Measurements from ENCODE around the gene NAP1L1.
"Not testable (repeated sequence)": the region's sequence is repeated elsewhere in the genome, so short reads cannot be mapped to it uniquely, and the experiment has no call there.

Gene NAP1L1

GRCh38 chr12:76018672-76019071 is 65.8 kb downstream of the NAP1L1 start:
- DNase-seq, result no peak

- no peak for DNase-seq
Observed at GRCh38 chr12:76018111-76018510, 66.4 kb downstream of the NAP1L1 start.

- DNase-seq, result no peak
Observed at GRCh38 chr12:76014007-76014406, 70.5 kb downstream of the NAP1L1 start.

GRCh38 chr12:76013603-76014002 is 70.9 kb downstream of the NAP1L1 start:
- no peak for DNase-seq

- no peak for DNase-seq
Observed at GRCh38 chr12:76012644-76013043, 71.8 kb downstream of the NAP1L1 start.

- DNase-seq, result no peak
Observed at GRCh38 chr12:76010732-76011458, 73.6 kb downstream of the NAP1L1 start.

- no peak for DNase-seq
Observed at GRCh38 chr12:76008428-76008827, 76.1 kb downstream of the NAP1L1 start.

- DNase-seq, result no peak
Observed at GRCh38 chr12:76007640-76008039, 76.8 kb downstream of the NAP1L1 start.

- no peak for DNase-seq
Observed at GRCh38 chr12:76006028-76006925, 78.2 kb downstream of the NAP1L1 start.

GRCh38 chr12:76003355-76003638 is 81.2 kb downstream of the NAP1L1 start:
- no peak for DNase-seq

GRCh38 chr12:76002598-76003354 is 81.7 kb downstream of the NAP1L1 start:
- no peak for DNase-seq

- DNase-seq, result no peak
Observed at GRCh38 chr12:75998292-75999063, 86.0 kb downstream of the NAP1L1 start.

- DNase-seq, result no peak
Observed at GRCh38 chr12:75997658-75998057, 86.8 kb downstream of the NAP1L1 start.

GRCh38 chr12:75996861-75997447 is 87.5 kb downstream of the NAP1L1 start:
- DNase-seq, result no peak

- DNase-seq, result no peak
Observed at GRCh38 chr12:75995691-75996090, 88.8 kb downstream of the NAP1L1 start.

GRCh38 chr12:75994069-75994740 is 90.3 kb downstream of the NAP1L1 start:
- no peak for DNase-seq

- no peak for DNase-seq
Observed at GRCh38 chr12:75991753-75992152, 92.7 kb downstream of the NAP1L1 start.

- no peak for DNase-seq
Observed at GRCh38 chr12:75990189-75990912, 94.1 kb downstream of the NAP1L1 start.

- not testable (repeated sequence) for DNase-seq
Observed at GRCh38 chr12:75987709-75988108, 96.8 kb downstream of the NAP1L1 start.
